HFF-Myc (cell line): ENCODE results near the gene ADAMTSL4.
"Not testable (repeated sequence)": the region's sequence is repeated elsewhere in the genome, so short reads cannot be mapped to it uniquely, and the experiment has no call there.

Experiments used
- DNase-seq: peaks from one replicate; pipeline ENCODE4 v3.0.0-alpha.2; 2011; ENCODE audit warnings: low read depth; ENCODE audit errors: extremely low read depth
- H3K4me3 ChIP-seq: replicated peaks from 2 replicates; pipeline ENCODE4 v1.5.1; 2011; ENCODE audit warnings: low read depth, mild to moderate bottlenecking, control low read depth, low read length
- TF ChIP-seq, protein P1 (sequence below): IDR thresholded peaks from 2 replicates; pipeline ENCODE4 v1.5.1; 2012; ENCODE audit warnings: mild to moderate bottlenecking, low read depth, low read length, control low read depth; ENCODE audit errors: missing control alignments

ADAMTSL4 gene

GRCh38 chr1:150579945-150580642 lies 30.9 kb downstream of the ADAMTSL4 start:
- peak overlapping the region; percentile 62 for H3K4me3 ChIP-seq
- TF ChIP-seq, protein P1, sequence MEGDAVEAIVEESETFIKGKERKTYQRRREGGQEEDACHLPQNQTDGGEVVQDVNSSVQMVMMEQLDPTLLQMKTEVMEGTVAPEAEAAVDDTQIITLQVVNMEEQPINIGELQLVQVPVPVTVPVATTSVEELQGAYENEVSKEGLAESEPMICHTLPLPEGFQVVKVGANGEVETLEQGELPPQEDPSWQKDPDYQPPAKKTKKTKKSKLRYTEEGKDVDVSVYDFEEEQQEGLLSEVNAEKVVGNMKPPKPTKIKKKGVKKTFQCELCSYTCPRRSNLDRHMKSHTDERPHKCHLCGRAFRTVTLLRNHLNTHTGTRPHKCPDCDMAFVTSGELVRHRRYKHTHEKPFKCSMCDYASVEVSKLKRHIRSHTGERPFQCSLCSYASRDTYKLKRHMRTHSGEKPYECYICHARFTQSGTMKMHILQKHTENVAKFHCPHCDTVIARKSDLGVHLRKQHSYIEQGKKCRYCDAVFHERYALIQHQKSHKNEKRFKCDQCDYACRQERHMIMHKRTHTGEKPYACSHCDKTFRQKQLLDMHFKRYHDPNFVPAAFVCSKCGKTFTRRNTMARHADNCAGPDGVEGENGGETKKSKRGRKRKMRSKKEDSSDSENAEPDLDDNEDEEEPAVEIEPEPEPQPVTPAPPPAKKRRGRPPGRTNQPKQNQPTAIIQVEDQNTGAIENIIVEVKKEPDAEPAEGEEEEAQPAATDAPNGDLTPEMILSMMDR: no peak
- no peak for DNase-seq

- not testable (repeated sequence) for DNase-seq, H3K4me3 ChIP-seq
These were observed 31.8 kb downstream of the ADAMTSL4 start for GRCh38 chr1:150580966-150581365.

GRCh38 chr1:150581437-150581836 lies 32.2 kb downstream of the ADAMTSL4 start:
- not testable (repeated sequence) for H3K4me3 ChIP-seq, DNase-seq

GRCh38 chr1:150581962-150582361 lies 32.8 kb downstream of the ADAMTSL4 start:
- H3K4me3 ChIP-seq, DNase-seq: not testable (repeated sequence)

- DNase-seq: no peak
- H3K4me3 ChIP-seq: no peak overlapping the region
- TF ChIP-seq, protein P1: no peak
These were observed 33.2 kb downstream of the ADAMTSL4 start for GRCh38 chr1:150582371-150582770.

DNA sequence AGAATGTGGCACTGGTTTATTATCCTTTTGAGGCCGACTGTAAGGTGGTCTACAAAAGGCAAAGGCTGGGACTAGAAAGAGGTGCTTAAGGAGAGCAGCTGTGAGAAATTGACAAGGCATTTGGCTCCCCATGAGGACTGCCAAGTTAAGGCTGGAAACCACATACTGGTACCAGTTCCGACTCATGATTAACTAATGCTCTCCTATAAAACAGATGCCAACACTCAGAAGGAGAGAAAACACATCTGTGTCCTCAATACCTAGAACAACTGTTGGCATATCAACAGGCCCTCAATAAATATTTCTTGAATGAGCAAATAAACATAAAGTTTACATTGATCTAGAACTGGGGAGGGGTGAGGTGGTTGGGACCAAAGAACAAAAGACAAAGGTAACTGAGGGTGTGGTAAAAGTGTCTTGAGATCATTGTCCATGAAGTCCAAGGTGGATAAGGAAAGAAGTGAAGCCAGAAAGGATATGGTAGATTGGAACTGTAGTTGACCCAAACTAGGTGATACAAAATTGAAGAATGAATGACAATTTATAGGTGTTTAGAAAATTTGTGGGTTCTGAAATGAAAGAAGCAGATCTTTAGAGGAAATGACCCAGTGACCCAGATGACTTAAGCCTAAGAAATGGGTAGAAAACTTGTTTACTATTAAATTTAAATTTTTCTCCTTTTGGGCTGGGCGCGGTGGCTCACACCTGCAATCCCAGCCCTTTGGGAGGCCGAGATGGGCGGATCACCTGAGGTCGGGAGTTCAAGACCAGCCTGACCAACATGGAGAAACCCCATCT lies 47.1 kb downstream of the ADAMTSL4 start:
- H3K4me3 ChIP-seq: no peak overlapping the region
- TF ChIP-seq, protein P1: no peak
- no peak for DNase-seq

GRCh38 chr1:150596976-150597375 lies 47.8 kb downstream of the ADAMTSL4 start:
- TF ChIP-seq, protein P1: no peak
- DNase-seq: no peak
- no peak overlapping the region for H3K4me3 ChIP-seq

GRCh38 chr1:150598346-150598745 lies 49.1 kb downstream of the ADAMTSL4 start:
- H3K4me3 ChIP-seq, DNase-seq: not testable (repeated sequence)

GRCh38 chr1:150601540-150601939 lies 52.3 kb downstream of the ADAMTSL4 start:
- TF ChIP-seq, protein P1: no peak
- H3K4me3 ChIP-seq: no peak overlapping the region
- no peak for DNase-seq

- not testable (repeated sequence) for DNase-seq, H3K4me3 ChIP-seq
These were observed 53.2 kb downstream of the ADAMTSL4 start for GRCh38 chr1:150602372-150602771.
